ENCODE data around the gene SLC38A11. TPM values are rescaled to one million over a fixed set of nuclear protein-coding genes. Genes with fewer than 3 reads are reported as not detected.
"Not testable (repeated sequence)": the region's sequence is repeated elsewhere in the genome, so short reads cannot be mapped to it uniquely, and the experiment has no call there.

SLC38A11 gene
- total RNA-seq, 2 donors from 2014 or later: not detected

DNA sequence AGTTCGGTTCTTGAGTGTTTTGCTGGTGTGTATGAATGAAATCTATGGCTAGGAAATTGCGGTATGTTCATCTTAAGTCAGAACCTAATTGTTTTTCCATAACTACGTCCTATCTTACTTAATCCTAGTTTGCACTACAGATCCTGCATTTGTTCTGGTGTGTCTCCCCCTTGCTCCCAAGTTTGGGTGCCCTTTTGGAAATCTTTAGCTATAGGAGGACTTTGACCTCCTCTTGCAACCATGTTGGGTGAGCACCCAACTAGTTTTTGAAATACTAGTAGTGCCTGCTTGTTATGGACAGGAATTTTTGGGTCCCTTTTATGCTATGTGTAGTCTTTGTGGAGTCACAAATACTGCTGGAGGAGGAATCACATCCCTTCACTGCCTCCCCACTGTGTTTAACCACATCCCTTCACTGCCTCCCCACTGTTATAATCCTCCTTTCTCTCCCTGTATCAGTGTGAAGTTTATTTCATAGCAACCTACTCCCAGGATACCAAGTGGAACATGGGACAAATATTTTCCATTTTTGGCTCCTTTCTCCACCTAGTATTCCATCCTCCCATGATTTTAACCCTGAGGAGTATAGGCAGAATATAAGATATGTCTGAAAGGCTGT, 87.4 kb downstream of the SLC38A11 start:
- H3K4me1 ChIP-seq (ENCODE audit: control insufficient read depth, insufficient read depth, low read length): no peaks in the 10 kb centered on the region
- H3K27ac ChIP-seq (ENCODE audit: low read depth, low read length): no peak overlapping the region
- 59% methylated on average over 3 of the region's 3 CpGs; no CpG with 5 or more reads in 1 of the 2 experiments for WGBS, 2 experiments (ENCODE audit: insufficient coverage in 1 of 2, insufficient read length in 1 of 2)
- H3K27me3 ChIP-seq (ENCODE audit: control insufficient read depth, insufficient read depth, low read length, poor library complexity, severe bottlenecking): no peaks in the 10 kb centered on the region
- DNase-seq: no peak
- no peak overlapping the region for H3K27ac Mint-ChIP-seq
- H3K9me3 ChIP-seq (ENCODE audit: control insufficient read depth, low read length): no peaks in the 10 kb centered on the region
- peaks cover 4% of the 10 kb centered on the region for H3K4me1 Mint-ChIP-seq
- no peaks in the 10 kb centered on the region for H3K36me3 Mint-ChIP-seq (ENCODE audit: low read depth)
- H3K36me3 ChIP-seq (ENCODE audit: control insufficient read depth, insufficient read depth, low read length): no peaks in the 10 kb centered on the region
- H3K4me3 Mint-ChIP-seq: no peak overlapping the region
- no peaks in the 10 kb centered on the region for H3K9me3 Mint-ChIP-seq
- no peak overlapping the region for H3K9ac ChIP-seq (ENCODE audit: extremely low read depth, low read length, poor library complexity, severe bottlenecking)
- H3K4me3 ChIP-seq (ENCODE audit: low read length): no peak overlapping the region
- TF ChIP-seq, protein P1, sequence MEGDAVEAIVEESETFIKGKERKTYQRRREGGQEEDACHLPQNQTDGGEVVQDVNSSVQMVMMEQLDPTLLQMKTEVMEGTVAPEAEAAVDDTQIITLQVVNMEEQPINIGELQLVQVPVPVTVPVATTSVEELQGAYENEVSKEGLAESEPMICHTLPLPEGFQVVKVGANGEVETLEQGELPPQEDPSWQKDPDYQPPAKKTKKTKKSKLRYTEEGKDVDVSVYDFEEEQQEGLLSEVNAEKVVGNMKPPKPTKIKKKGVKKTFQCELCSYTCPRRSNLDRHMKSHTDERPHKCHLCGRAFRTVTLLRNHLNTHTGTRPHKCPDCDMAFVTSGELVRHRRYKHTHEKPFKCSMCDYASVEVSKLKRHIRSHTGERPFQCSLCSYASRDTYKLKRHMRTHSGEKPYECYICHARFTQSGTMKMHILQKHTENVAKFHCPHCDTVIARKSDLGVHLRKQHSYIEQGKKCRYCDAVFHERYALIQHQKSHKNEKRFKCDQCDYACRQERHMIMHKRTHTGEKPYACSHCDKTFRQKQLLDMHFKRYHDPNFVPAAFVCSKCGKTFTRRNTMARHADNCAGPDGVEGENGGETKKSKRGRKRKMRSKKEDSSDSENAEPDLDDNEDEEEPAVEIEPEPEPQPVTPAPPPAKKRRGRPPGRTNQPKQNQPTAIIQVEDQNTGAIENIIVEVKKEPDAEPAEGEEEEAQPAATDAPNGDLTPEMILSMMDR (conservative IDR thresholded peaks at IDR 0.05): no peak
- no peaks in the 10 kb centered on the region for H3K27me3 Mint-ChIP-seq (ENCODE audit: insufficient read depth)

DNA sequence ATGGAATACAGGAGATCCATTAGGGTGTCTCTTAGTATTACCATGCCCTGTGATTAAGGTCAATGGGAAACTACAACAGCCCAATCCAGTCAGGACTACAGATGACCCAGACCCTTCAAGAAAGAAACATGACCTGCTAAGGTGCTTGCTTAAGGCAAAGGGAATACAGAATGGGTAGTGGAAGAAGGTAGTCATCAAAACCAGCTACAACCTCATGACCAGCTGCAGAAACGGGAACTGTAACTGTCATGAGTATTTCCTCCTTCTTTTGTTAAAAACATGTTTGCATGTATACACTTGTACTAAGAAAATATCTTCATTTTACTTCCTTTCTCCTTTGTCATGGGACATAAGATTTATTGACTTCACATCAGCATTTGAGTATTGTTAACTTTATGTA, 88.9 kb downstream of the SLC38A11 start:
- DNase-seq; H3K36me3 Mint-ChIP-seq (ENCODE audit: low read depth); H3K9me3 ChIP-seq (ENCODE audit: control insufficient read depth, low read length); H3K4me3 ChIP-seq (ENCODE audit: low read length); H3K27me3 ChIP-seq (ENCODE audit: control insufficient read depth, insufficient read depth, low read length, poor library complexity, severe bottlenecking); H3K9ac ChIP-seq (ENCODE audit: extremely low read depth, low read length, poor library complexity, severe bottlenecking); H3K9me3 Mint-ChIP-seq; H3K27me3 Mint-ChIP-seq (ENCODE audit: insufficient read depth); H3K4me3 Mint-ChIP-seq; H3K27ac Mint-ChIP-seq; H3K4me1 ChIP-seq (ENCODE audit: control insufficient read depth, insufficient read depth, low read length); H3K27ac ChIP-seq (ENCODE audit: low read depth, low read length); H3K4me1 Mint-ChIP-seq; H3K36me3 ChIP-seq (ENCODE audit: control insufficient read depth, insufficient read depth, low read length): not testable (repeated sequence)
- WGBS, 2 experiments (ENCODE audit: insufficient coverage in 1 of 2, insufficient read length in 1 of 2): 93% methylated on average over 1 of the region's 1 CpG; no CpG with 5 or more reads in 1 of the 2 experiments

DNA sequence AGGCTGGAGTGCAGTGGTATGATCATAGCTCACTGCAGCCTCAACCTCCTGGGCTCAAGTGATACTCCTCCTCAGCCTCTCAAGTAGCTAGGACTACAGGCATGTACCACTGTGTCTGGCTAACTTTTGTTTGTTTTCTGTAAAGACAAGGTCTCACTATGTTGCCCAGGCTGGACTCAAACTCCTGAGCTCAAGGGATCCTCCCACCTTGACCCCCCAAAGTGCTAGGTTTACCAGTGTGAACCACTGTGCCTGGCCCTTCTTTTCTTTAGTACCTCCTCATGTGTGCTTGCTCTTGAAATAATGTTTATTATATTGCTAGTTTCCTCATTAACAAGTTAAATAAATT, 94.7 kb downstream of the SLC38A11 start:
- H3K4me1 Mint-ChIP-seq: peaks cover 2% of the 10 kb centered on the region
- no peak overlapping the region for H3K4me3 ChIP-seq (ENCODE audit: low read length)
- TF ChIP-seq, protein P1 (conservative IDR thresholded peaks at IDR 0.05): no peak

DNA sequence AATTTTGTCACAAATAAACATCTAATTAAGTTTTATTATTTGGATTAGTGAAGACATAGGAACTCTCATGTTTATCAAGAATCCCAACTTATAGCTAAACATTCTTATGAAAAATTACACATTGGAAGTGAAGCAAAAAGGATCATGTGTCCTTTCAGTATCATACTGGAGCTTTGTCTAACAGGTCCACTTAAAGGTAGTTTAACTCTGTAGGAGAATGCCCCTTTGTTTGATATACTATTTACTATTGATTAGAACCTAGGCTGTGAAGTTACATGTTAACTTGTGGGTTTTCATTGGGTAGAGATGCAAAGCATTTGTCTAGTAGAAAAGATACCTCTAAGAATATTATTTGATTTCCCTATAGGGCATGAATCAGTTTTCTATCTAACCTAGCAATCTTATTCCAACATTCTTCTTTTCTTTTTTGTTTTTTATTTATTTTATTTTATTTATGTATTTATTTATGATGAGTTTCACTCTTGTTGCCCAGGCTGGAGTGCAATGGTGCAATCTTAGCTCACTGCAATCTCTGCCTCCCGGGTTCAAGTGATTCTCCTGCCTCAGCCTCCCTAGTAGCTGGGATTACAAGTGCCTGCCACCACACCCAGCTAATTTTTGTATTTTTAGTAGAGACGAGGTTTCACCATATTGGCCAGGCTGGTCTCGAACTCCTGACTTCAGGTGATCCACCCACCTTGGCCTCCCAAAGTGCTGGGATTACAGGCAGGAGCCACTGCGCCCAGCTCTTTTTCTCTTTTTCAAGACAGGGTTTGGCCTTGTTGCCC, 95.2 kb downstream of the SLC38A11 start:
- H3K9me3 Mint-ChIP-seq; H3K9me3 ChIP-seq (ENCODE audit: control insufficient read depth, low read length); H3K9ac ChIP-seq (ENCODE audit: extremely low read depth, low read length, poor library complexity, severe bottlenecking); H3K4me3 Mint-ChIP-seq; H3K4me3 ChIP-seq (ENCODE audit: low read length); H3K27me3 Mint-ChIP-seq (ENCODE audit: insufficient read depth); H3K4me1 Mint-ChIP-seq; H3K27ac Mint-ChIP-seq; DNase-seq; H3K36me3 ChIP-seq (ENCODE audit: control insufficient read depth, insufficient read depth, low read length); H3K27ac ChIP-seq (ENCODE audit: low read depth, low read length); H3K4me1 ChIP-seq (ENCODE audit: control insufficient read depth, insufficient read depth, low read length); H3K36me3 Mint-ChIP-seq (ENCODE audit: low read depth); H3K27me3 ChIP-seq (ENCODE audit: control insufficient read depth, insufficient read depth, low read length, poor library complexity, severe bottlenecking): not testable (repeated sequence)
- WGBS, 2 experiments (ENCODE audit: insufficient coverage in 1 of 2, insufficient read length in 1 of 2): 87 to 100% methylated on average over 1 to 4 of the region's 4 CpGs

More for the DNA sequence above, 94.7 kb downstream of the SLC38A11 start:
- Mint-ChIP-seq H3K4me3 (no peak overlapping the region), H3K36me3 (ENCODE audit: low read depth) (no peaks in the 10 kb centered on the region), H3K9me3 (no peaks in the 10 kb centered on the region), H3K27ac (no peak overlapping the region), H3K27me3 (ENCODE audit: insufficient read depth) (no peaks in the 10 kb centered on the region)
- H3K36me3 ChIP-seq (ENCODE audit: control insufficient read depth, insufficient read depth, low read length): no peaks in the 10 kb centered on the region
- no peak for DNase-seq
- no peak overlapping the region for H3K9ac ChIP-seq (ENCODE audit: extremely low read depth, low read length, poor library complexity, severe bottlenecking)
- H3K9me3 ChIP-seq (ENCODE audit: control insufficient read depth, low read length): no peaks in the 10 kb centered on the region
- no peaks in the 10 kb centered on the region for H3K27me3 ChIP-seq (ENCODE audit: control insufficient read depth, insufficient read depth, low read length, poor library complexity, severe bottlenecking)
- no peak overlapping the region for H3K27ac ChIP-seq (ENCODE audit: low read depth, low read length)
- no peaks in the 10 kb centered on the region for H3K4me1 ChIP-seq (ENCODE audit: control insufficient read depth, insufficient read depth, low read length)

Measured in endodermal cell (in vitro differentiated cells).